Mucosa of rectum (tissue), 2 donors: ENCODE data around the gene TMEM120A.

ENCODE experiments used
- H3K27ac ChIP-seq, 2 donors: one replicate each; pipeline ENCODE4 v1.7.0; 2013; ENCODE audit warnings: inconsistent platforms in 2 of 2, low read depth in 2 of 2, low read length in 2 of 2
- H3K27me3 ChIP-seq, 2 donors: one replicate each; pipeline ENCODE4 v1.7.0; 2013; ENCODE audit warnings: low read length in 2 of 2; ENCODE audit not compliant: control insufficient read depth in 2 of 2, insufficient read depth in 2 of 2
- H3K36me3 ChIP-seq, 2 donors: one replicate each; pipeline ENCODE4 v1.7.0; 2013; ENCODE audit warnings: low read length in 2 of 2; ENCODE audit not compliant: control insufficient read depth in 2 of 2, insufficient read depth in 2 of 2
- H3K4me1 ChIP-seq, 2 donors: one replicate each; pipeline ENCODE4 v1.7.0; 2013; ENCODE audit warnings: low read length in 2 of 2, mild to moderate bottlenecking in 1 of 2; ENCODE audit not compliant: control insufficient read depth in 2 of 2, insufficient read depth in 2 of 2
- H3K4me3 ChIP-seq, 2 donors: one replicate each; pipeline ENCODE4 v1.7.0; 2013; ENCODE audit warnings: low read length in 2 of 2
- H3K9ac ChIP-seq, 2 donors: one replicate each; pipeline ENCODE4 v1.7.0; 2013; ENCODE audit warnings: low read length in 2 of 2, low read depth in 1 of 2, mild to moderate bottlenecking in 1 of 2
- H3K9me3 ChIP-seq, 2 donors: one replicate each; pipeline ENCODE4 v1.7.0; 2013; ENCODE audit warnings: low read length in 2 of 2; ENCODE audit not compliant: control insufficient read depth in 2 of 2
- donor health status: healthy.
- donor health status: Normal muscosa, but diverticular disease.

Gene TMEM120A

GRCh38 chr7:75981453-75982305 lies 12.7 kb downstream of the TMEM120A start:
- H3K27ac ChIP-seq = no peak overlapping the region
- H3K4me1 ChIP-seq = peaks cover 19 to 26% of the 10 kb centered on the region in 2 donors
- no peak overlapping the region for H3K4me3 ChIP-seq
- no peaks in the 10 kb centered on the region for H3K9me3 ChIP-seq
- no peaks in the 10 kb centered on the region for H3K27me3 ChIP-seq
- H3K36me3 ChIP-seq = peaks cover 40 to 42% of the 10 kb centered on the region in 2 donors
- no peak overlapping the region for H3K9ac ChIP-seq

- H3K36me3 ChIP-seq = peaks cover 36% of the 10 kb centered on the region in 2 donors
- H3K27ac ChIP-seq = no peak overlapping the region
- H3K27me3 ChIP-seq = no peaks in the 10 kb centered on the region
- no peak overlapping the region for H3K9ac ChIP-seq
- no peaks in the 10 kb centered on the region for H3K9me3 ChIP-seq
- no peak overlapping the region for H3K4me3 ChIP-seq
- H3K4me1 ChIP-seq = peaks cover 19 to 26% of the 10 kb centered on the region in 2 donors
Observed at GRCh38 chr7:75981203-75981452, 13.3 kb downstream of the TMEM120A start.

- H3K36me3 ChIP-seq = peaks cover 31 to 34% of the 10 kb centered on the region in 2 donors
- peak overlapping the region in 1 of 2 donors; percentile 62 for H3K4me3 ChIP-seq
- peaks cover 19 to 21% of the 10 kb centered on the region in 2 donors for H3K4me1 ChIP-seq
- H3K27me3 ChIP-seq = no peaks in the 10 kb centered on the region
- H3K9ac ChIP-seq = peak overlapping the region; percentile 20 to 55
- peak overlapping the region; percentile 78 to 82 for H3K27ac ChIP-seq
- H3K9me3 ChIP-seq = no peaks in the 10 kb centered on the region
Observed at GRCh38 chr7:75980430-75981202, 13.8 kb downstream of the TMEM120A start.

- H3K9ac ChIP-seq = peak overlapping the region; percentile 20 to 55
- H3K4me1 ChIP-seq = peaks cover 16 to 19% of the 10 kb centered on the region in 2 donors
- H3K4me3 ChIP-seq = peak overlapping the region in 1 of 2 donors; percentile 62
- H3K27me3 ChIP-seq = no peaks in the 10 kb centered on the region
- H3K36me3 ChIP-seq = peaks cover 30 to 34% of the 10 kb centered on the region in 2 donors
- H3K27ac ChIP-seq = peak overlapping the region; percentile 78 to 82
- H3K9me3 ChIP-seq = no peaks in the 10 kb centered on the region
Observed at GRCh38 chr7:75979759-75980429, 14.5 kb downstream of the TMEM120A start.

- Histone ChIP-seq H3K27me3 (no peaks in the 10 kb centered on the region), H3K4me1 (peaks cover 16 to 19% of the 10 kb centered on the region in 2 donors), H3K9ac (no peak overlapping the region), H3K27ac (no peak overlapping the region), H3K9me3 (no peaks in the 10 kb centered on the region), H3K36me3 (peaks cover 16 to 25% of the 10 kb centered on the region in 2 donors), H3K4me3 (no peak overlapping the region)
Observed at GRCh38 chr7:75977743-75978142, 16.7 kb downstream of the TMEM120A start.

- H3K4me1 ChIP-seq = peaks cover 4 to 9% of the 10 kb centered on the region in 2 donors
Observed at GRCh38 chr7:75971961-75972763, 22.2 kb downstream of the TMEM120A start.

GRCh38 chr7:75971309-75971960 lies 23.0 kb downstream of the TMEM120A start:
- H3K4me1 ChIP-seq = peaks cover 6 to 10% of the 10 kb centered on the region in 2 donors
- no peaks in the 10 kb centered on the region for H3K27me3 ChIP-seq
- H3K36me3 ChIP-seq = peaks cover 0 to 9% of the 10 kb centered on the region in 2 donors
- H3K9ac ChIP-seq = no peak overlapping the region
- H3K27ac ChIP-seq = no peak overlapping the region
- H3K4me3 ChIP-seq = no peak overlapping the region
- no peaks in the 10 kb centered on the region for H3K9me3 ChIP-seq

More at GRCh38 chr7:75971961-75972763, 22.2 kb downstream of the TMEM120A start:
- Histone ChIP-seq H3K27ac (peak overlapping the region in 1 of 2 donors; percentile 23), H3K4me3 (no peak overlapping the region), H3K9me3 (no peaks in the 10 kb centered on the region), H3K27me3 (no peaks in the 10 kb centered on the region), H3K36me3 (peaks cover 1 to 9% of the 10 kb centered on the region in 2 donors), H3K9ac (no peak overlapping the region)

- peaks cover 12 to 17% of the 10 kb centered on the region in 2 donors for H3K4me1 ChIP-seq
- peaks cover 0 to 11% of the 10 kb centered on the region in 2 donors for H3K36me3 ChIP-seq
- H3K27ac ChIP-seq = peak overlapping the region in 1 of 2 donors; percentile 80
Observed at GRCh38 chr7:75969704-75970498, 24.5 kb downstream of the TMEM120A start.

More at GRCh38 chr7:75969704-75970498, 24.5 kb downstream of the TMEM120A start:
- Histone ChIP-seq H3K4me3 (no peak overlapping the region), H3K9me3 (no peaks in the 10 kb centered on the region), H3K27me3 (no peaks in the 10 kb centered on the region), H3K9ac (peak overlapping the region in 1 of 2 donors; percentile 17)
